GM19463 (cell line): ENCODE data around the gene LRP1-AS.

Experiments
- ATAC-seq: cut with Tn5 transposase; IDR thresholded peaks from one replicate; pipeline ENCODE4 v1.9.1; 2021; ENCODE audit warnings: mild to moderate bottlenecking, moderate library complexity; ENCODE audit not compliant: unreplicated experiment

LRP1-AS gene

GRCh38 chr12:57146961-57147944 is at the start of gene LRP1-AS:
Gene LRP1-AS (minus strand): TSS chr12:57147619.
- ATAC-seq, result no peak

GRCh38 chr12:57196956-57197355 is 49.5 kb upstream of the LRP1-AS start:
- ATAC-seq, result no peak

- ATAC-seq, result no peak
Measured at GRCh38 chr12:57196439-57196838, 49.0 kb upstream of the LRP1-AS start.

GRCh38 chr12:57195611-57196371 is 48.4 kb upstream of the LRP1-AS start:
- no peak for ATAC-seq

GRCh38 chr12:57195186-57195585 is 47.8 kb upstream of the LRP1-AS start:
- no peak for ATAC-seq

GRCh38 chr12:57194253-57194652 is 46.8 kb upstream of the LRP1-AS start:
- ATAC-seq, result no peak

- no peak for ATAC-seq
Measured at GRCh38 chr12:57193706-57194245, 46.4 kb upstream of the LRP1-AS start.

- no peak for ATAC-seq
Measured at GRCh38 chr12:57192920-57193319, 45.5 kb upstream of the LRP1-AS start.

- ATAC-seq, result no peak
Measured at GRCh38 chr12:57191410-57191809, 44.0 kb upstream of the LRP1-AS start.

- ATAC-seq, result no peak
Measured at GRCh38 chr12:57190821-57191220, 43.4 kb upstream of the LRP1-AS start.

GRCh38 chr12:57190037-57190436 is 42.6 kb upstream of the LRP1-AS start:
- no peak for ATAC-seq

- no peak for ATAC-seq
Measured at GRCh38 chr12:57188090-57188425, 40.6 kb upstream of the LRP1-AS start.

- no peak for ATAC-seq
Measured at GRCh38 chr12:57187222-57188089, 40.0 kb upstream of the LRP1-AS start.

GRCh38 chr12:57185906-57186508 is 38.6 kb upstream of the LRP1-AS start:
- no peak for ATAC-seq

- ATAC-seq, result no peak
Measured at GRCh38 chr12:57185403-57185802, 38.0 kb upstream of the LRP1-AS start.

GRCh38 chr12:57183939-57184725 is 36.7 kb upstream of the LRP1-AS start:
- no peak for ATAC-seq

- ATAC-seq, result peak; percentile 96
Measured at GRCh38 chr12:57182918-57183575, 35.6 kb upstream of the LRP1-AS start.

GRCh38 chr12:57181561-57182155 is 34.2 kb upstream of the LRP1-AS start:
- no peak for ATAC-seq

GRCh38 chr12:57181072-57181471 is 33.7 kb upstream of the LRP1-AS start:
- no peak for ATAC-seq
